Epidermal melanocyte (primary cell): ENCODE results near the gene SURF1.

Experiments
- DNase-seq: peaks from one replicate; pipeline ENCODE4 v3.0.0; 2011; ENCODE audit warnings: low spot score; ENCODE audit not compliant: insufficient read length

Gene SURF1

GRCh38 chr9:133366435-133366834, 10.1 kb upstream of the SURF1 start:
- DNase-seq = no peak

DNA sequence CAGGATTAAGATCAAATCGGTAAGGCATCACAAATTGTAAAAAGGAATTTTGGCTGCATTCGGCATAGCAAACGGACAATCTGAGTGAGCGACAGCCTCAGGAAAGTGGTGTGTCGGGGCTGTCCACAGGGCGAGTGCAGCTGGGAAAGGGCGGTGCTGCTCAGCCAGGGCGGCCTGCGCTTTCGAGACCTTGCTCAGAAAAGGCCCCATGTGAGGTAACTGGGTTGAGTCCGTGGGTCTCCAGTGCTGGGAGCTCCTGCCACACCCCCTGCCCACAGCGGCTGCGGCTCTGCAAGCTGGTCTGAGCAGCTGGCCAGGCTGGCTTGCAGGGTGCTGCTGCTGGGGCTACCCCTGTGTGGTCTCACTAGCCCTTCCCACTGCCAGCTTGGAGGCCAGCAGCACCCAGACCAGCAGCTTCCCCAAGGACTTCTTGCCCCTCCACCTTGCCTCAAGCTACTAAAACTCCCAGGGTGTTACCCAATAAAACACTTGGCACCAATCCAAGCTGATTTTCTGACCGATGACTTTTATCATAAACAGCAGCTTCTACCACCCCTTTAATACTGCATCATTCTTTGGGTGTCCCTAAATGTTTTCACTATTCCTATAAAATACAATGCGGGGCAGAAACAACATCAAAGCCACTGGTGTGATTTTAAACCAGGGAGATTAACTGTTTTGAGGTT, 6.2 kb upstream of the SURF1 start:
- no peak for DNase-seq

- no peak for DNase-seq
These were observed 5.3 kb upstream of the SURF1 start for GRCh38 chr9:133361507-133362092.

DNA sequence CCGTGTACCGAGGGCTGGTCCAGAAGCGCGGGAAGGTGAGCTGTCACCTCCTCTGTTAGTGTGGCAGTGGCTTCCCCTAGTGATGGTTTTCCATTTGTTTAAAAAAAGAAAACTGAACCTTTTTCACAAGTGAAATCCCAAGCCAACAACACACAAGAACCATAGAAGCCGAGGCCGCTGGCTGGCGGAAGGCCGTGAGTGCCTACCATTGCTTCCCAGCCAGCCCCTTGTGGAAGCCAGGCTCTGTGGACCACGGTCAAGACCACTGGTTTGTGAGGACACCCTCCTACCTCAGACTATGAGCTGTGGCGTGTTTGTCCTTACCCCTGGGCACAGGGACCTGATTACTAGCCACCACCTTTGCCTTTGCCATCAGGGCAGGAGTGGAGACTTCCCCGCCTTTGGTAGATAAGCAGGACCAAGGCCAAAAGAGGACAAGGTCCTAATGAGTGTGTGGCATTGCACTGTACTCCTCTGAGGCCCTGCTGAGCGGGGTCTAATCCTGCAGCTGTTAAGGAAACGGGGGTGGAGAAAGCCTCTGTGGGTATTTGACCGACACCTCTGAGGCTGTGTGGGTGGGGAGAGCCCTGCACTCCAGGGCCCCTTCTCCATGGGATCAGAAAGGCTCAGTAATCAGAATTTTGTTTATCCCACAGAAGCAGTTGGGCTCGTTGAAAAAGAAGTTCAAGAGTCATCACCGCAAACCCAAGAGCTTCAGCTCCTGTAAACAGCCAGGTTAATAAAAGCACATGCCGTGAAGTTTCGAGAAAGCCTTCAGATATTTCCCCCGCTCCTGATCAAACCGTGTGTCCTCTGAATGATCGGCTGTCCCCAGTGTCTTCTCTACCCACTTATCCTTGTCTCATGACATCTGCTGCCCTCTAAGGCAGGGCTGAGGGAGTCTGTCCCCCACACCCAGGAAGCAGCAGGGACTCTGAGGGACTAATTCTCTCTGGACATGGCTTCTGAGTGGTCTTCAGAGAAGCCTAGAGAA, 4.4 kb upstream of the SURF1 start:
- no peak for DNase-seq

DNA sequence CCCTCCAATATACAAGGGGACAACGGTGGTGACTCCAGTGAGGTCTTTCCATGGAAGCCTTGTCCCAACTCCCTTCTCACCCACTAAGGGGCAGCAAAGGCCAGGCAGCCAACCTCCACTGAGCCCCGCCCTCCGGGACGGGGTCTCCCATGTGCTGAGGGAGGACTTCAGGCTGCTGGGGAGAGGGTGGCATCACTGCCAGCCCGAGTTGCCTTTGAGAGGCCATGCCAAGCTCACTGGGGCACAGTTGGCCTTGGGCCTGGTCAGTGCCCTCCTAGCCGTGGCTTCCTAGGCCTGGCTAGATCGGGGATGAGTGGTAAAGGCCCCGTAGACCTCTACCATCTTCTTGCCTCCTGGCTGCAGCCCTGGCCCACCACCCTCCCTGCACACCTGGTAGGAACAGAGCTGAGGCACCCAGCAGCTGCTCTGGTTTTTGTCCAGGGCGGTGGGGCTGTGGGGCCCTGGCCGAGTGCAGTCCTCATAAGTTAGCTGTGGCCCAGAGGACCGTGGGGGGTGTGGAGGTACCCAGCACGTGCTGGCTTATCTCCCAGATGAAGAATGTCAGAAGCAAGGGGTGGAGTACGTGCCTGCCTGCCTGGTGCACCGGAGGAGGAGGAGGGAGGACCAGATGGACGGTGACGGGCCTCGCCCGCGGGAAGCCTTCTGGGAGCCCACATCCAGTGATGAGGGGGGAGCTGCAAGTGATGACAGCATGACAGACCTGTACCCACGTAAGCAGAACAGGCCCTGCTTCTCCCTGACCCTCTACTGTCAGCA, 3.3 kb upstream of the SURF1 start:
- DNase-seq = no peak

DNA sequence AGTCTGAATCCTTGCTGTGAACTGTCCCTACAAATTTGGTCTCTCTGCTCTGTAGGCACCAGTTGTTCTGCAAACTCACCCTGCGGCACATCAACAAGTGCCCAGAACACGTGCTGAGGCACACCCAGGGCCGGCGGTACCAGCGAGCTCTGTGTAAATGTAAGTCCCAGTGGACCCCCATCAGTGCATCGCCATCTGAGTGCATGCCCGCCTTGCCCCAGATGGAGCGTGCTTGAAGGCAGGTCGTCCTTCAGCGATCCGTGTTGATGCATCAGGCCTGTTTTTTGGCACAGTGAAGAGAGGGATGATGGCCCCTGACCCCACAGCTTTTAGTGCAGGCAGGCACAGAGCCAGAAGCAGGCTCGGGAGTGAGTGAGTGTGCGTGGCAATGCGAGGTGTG, 1.4 kb upstream of the SURF1 start:
- DNase-seq = no peak

GRCh38 chr9:133355881-133356357, 368 bp downstream of the SURF1 start:
- DNase-seq = no peak

DNA sequence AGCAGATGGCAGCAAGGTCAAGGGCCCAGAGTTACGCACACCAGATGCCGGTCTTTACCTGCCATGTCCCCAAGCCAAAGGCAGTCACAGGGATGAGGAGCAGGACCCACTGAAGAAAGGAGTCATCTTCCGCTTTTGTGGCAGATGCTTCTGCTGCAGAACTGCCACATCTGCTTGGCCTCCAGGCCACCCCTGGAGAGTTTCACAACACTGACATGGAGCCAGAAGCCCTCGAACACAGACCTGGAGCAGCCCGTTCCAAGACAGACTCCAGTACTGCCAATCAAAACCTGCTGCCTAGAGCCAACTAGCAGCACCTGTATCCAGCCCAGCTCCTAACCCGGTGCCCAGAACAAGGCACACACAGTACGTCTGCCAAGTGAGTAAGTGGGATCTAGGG, 1.5 kb downstream of the SURF1 start:
- no peak for DNase-seq

GRCh38 chr9:133353548-133353947, 2.7 kb downstream of the SURF1 start:
- no peak for DNase-seq

DNA sequence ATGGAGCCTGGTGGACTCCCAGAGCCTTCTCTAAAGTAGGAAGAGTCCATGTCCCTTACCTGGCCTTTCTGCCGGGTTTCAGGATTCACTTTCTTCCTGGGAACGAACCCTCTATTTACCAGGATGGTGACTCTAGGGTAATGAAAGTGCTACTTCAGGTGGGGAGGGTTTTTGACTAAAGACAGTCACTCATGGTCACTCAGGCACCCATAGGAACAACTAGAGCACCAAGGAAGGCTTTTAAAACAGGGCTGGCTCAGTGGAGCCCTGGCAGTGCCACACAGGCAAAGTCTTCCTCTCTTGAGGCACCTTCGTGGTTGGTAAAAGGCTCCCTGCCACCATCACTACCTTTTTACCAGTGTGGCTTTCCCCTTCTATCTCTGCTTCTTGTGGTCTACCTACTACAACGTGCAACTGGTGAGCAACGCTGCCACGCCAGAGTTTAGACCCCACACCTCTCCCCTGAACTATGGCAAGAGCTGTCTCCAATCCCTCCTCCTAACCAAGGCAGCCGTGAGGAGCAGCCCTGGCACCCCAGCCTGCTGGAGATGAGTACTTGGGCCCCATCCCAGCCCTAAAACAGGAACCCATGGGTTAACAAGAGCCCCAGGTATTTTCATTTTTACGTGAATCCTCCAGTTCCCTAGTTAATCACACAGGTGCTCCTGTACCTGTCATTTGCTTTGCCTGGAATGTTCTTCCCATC, 3.5 kb downstream of the SURF1 start:
- DNase-seq = no peak

- no peak for DNase-seq
These were observed 4.2 kb downstream of the SURF1 start for GRCh38 chr9:133351908-133352634.

DNA sequence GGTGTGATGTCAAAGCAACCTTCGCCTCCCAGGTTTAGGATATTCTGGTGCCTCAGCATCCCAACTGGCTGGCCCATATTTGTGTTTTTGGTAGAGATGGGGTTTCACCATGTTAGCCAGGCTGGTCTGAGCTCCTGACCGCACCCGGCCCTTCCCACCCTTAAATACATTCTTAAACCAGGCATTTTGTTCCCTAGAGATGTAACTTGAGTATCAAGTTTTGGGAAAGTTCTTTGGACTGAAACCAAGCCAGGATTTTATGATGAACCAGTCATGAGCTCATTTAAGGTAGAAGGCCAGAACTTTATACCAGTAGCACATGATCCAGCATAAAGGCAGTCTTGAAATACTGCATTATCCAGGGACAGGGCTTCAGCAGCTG, 4.8 kb downstream of the SURF1 start:
- DNase-seq = no peak

DNA sequence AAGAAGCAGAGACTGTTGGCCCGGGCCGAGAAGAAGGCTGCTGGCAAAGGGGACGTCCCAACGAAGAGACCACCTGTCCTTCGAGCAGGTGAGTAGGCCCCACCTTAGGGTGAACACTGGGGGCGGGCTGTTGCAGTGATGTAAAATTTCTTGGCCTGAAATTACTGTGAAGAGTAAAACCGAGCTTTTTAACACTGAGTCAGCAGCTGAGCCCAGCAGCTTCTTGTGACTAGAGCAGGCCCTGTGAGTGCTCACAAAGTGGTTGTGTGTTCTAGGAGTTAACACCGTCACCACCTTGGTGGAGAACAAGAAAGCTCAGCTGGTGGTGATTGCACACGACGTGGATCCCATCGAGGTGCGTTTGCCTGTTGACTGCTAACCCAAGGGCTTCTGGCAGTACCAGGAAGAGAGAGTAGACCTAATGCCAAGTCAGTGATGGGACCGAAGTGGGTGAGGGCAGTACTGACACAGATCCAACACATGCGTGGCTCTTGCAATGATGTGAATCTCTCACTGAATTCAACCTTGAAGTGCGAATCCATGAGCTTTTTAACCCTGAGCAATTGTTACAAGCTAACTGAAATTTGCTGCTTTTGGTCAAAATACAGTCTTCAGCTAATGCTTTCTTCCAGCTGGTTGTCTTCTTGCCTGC, 6.2 kb downstream of the SURF1 start:
- DNase-seq = no peak

DNA sequence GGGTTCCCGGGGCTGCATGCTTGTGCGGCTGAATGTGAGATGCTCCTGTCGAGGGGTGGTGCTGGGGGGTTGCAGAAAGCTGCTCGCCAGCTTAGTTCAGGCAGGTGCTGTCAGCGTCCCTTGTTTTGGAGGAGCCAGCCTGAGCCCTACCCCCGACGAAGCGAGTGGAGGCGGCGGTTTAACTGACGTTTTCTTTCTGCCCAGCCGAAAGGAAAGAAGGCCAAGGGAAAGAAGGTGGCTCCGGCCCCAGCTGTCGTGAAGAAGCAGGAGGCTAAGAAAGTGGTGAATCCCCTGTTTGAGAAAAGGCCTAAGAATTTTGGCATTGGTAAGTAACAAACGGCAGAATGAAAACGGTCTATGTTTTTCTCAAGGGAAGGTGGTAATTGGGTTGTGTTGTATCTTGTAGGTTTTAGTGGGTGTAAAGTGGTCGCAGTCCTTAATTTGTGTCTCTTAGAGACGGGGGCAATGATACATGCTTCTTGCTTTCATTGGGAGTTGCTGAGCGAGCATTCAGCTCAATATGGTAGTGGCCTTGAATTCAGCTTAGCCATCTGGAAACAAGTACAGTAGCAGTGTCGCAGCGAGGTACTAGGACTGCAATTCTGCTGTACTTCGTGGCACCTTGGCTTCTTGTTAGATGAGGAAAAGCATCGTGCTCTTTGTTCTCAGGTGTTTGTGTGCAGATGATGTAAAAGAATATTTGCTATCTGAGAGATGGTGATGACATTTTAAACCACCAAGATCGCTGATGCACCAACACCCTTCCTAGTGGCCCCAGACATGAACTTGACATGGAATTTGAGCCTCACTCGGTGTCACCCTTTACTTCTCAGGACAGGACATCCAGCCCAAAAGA, 7.3 kb downstream of the SURF1 start:
- no peak for DNase-seq

- DNase-seq = peak; percentile 98
These were observed 8.1 kb downstream of the SURF1 start, which contains the start of the genes MED22 and RPL7A for GRCh38 chr9:133347985-133348717. TSS of gene MED22 (minus strand) at chr9:133348131. CDS start at chr9:133346662, 1,469 bp downstream. TSS of gene RPL7A (plus strand) at chr9:133348218. CDS start at chr9:133348244, 26 bp downstream.

DNA sequence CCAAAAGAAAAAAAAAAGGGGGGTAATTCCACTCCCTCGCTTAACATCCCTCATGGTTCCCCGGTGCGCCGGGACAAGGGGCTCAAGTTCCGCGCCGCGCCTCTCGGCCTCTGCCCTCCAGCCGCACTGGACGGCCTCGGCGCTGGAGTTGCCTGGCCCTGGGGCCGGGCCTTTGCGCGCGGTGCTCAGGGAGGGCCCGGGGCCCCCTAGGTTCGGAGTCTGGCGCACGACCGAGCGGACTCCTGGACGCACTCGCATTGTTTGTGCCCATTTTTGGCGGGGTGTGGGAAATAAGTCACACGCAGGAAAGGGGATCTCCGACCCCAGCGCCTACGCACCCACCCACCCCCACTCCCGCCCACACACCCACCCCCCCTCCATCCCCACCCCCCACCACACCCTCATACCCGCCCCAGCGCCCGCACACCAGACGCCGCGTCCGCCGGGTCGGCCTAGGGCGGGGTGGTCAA, 8.7 kb downstream of the SURF1 start:
- DNase-seq = no peak

- no peak for DNase-seq
These were observed 10.1 kb downstream of the SURF1 start for GRCh38 chr9:133346021-133346785.
